ENCODE results near the gene CCDC197. TPM values are rescaled to one million over a fixed set of nuclear protein-coding genes. Genes with fewer than 3 reads are reported as not detected.

Gene CCDC197
- total RNA-seq, 1 donor from 2014 or later = not detected

GRCh38 chr14:93960774-93961438 lies 36.2 kb upstream of the CCDC197 start:
- no peak for DNase-seq (ENCODE audit: low read depth)

GRCh38 chr14:93961620-93962019 lies 35.5 kb upstream of the CCDC197 start:
- no peak for DNase-seq (ENCODE audit: low read depth)

GRCh38 chr14:93962701-93963601 lies 34.1 kb upstream of the CCDC197 start:
- DNase-seq (ENCODE audit: low read depth) = peak; percentile 60

- no peak for DNase-seq (ENCODE audit: low read depth)
Observed at GRCh38 chr14:93963692-93964091, 33.4 kb upstream of the CCDC197 start.

GRCh38 chr14:93964281-93964680 lies 32.8 kb upstream of the CCDC197 start:
- DNase-seq (ENCODE audit: low read depth) = no peak

- DNase-seq (ENCODE audit: low read depth) = no peak
Observed at GRCh38 chr14:93964820-93965286, 32.2 kb upstream of the CCDC197 start.

GRCh38 chr14:93965287-93965821 lies 31.7 kb upstream of the CCDC197 start:
- peak; percentile 100 for DNase-seq (ENCODE audit: low read depth)

DNA sequence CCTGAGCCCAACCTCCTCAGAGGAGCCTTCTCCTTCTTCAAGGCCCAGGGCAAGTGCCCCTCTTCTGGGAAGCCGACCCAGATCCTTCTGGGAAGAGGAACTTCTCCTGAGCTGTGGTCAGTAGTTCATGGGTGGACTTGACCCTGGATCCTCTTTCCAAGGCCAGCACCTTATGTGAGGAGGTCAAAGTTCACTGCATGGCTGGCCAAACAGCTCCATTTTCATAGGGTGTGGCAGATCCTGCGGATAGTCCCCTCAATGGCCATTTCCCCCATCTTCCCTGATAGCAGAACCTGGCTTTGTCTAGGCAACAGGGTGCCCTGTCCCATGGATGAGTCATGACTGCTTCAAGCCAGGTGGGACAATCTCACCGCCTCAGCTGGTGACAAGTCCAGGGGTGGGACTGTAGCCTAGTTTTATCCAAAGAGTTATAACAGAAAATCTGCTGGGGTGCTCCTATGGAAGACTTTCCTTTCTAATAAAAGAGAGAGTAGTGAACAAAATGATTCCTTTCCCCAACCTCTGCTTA lies 31.1 kb upstream of the CCDC197 start:
- DNase-seq (ENCODE audit: low read depth) = no peak

GRCh38 chr14:93967637-93968250 lies 29.4 kb upstream of the CCDC197 start:
- DNase-seq (ENCODE audit: low read depth) = no peak

GRCh38 chr14:93969082-93969828 lies 27.8 kb upstream of the CCDC197 start:
- DNase-seq (ENCODE audit: low read depth) = no peak

GRCh38 chr14:93970585-93970964 lies 26.5 kb upstream of the CCDC197 start:
- DNase-seq (ENCODE audit: low read depth) = no peak

GRCh38 chr14:93970965-93971634 lies 26.0 kb upstream of the CCDC197 start:
- DNase-seq (ENCODE audit: low read depth) = no peak

- DNase-seq (ENCODE audit: low read depth) = no peak
Observed at GRCh38 chr14:93971635-93972027, 25.5 kb upstream of the CCDC197 start.

- no peak for DNase-seq (ENCODE audit: low read depth)
Observed at GRCh38 chr14:93972618-93973205, 24.4 kb upstream of the CCDC197 start.

- no peak for DNase-seq (ENCODE audit: low read depth)
Observed at GRCh38 chr14:93973607-93974006, 23.5 kb upstream of the CCDC197 start.

DNA sequence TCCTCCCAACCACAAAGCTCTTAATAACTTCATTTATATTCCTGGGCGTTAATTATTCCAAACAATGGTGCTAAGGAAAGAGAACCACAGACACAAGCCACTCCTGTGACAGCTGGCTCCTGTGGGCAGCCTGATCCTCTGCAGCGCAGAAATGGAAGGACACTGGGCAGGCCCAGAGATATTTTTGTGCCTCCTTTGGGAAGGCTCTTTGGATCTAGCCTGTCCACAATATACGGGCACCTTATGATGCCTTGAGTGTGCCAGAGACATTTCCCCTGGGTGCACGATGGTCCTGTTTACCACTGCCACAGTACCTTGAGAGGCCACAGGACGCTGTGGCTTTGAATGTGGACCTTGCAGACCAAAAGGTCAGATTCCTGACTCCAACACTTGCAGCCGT lies 22.8 kb upstream of the CCDC197 start:
- DNase-seq (ENCODE audit: low read depth) = no peak

GRCh38 chr14:93974833-93975232 lies 22.3 kb upstream of the CCDC197 start:
- DNase-seq (ENCODE audit: low read depth) = no peak

- DNase-seq (ENCODE audit: low read depth) = no peak
Observed at GRCh38 chr14:93975791-93976476, 21.2 kb upstream of the CCDC197 start.

DNA sequence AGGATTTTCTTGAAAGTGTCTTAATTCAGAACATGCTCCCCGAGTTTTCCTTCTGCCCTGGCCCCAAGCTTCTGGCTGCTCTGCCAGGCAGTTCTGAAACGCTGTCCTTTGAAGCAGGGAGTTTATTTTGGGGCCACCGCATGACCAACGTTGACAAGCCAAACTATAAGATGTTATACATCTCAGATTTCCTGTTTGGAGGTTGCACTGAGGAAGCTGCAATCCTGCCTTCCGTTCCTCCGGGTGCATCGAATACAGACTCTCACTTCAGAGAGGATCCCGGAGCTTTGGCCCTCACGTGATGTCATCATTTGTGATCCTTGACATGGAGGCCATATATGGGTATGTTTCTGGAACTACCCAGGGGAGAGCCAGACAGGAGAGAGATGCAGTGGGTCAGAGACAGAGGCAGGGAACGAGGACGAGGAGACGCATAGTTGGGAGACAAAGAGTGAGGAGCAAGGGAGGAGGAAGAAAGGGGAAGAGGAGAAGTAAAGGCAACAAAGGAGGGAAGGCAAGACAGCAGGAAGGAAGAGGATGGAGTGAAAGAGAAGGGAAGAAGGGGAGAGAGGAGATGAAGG lies 20.5 kb upstream of the CCDC197 start, which contains the start of gene ASB2:
TSS of gene ASB2 (minus strand) at position 94 of the 581 bp plus-strand sequence. CDS start 12,031 bp downstream, outside the sequence.
- no peak for DNase-seq (ENCODE audit: low read depth)

Measured in renal cortical epithelial cell (primary cell).